Adrenal gland (tissue), 5 donors: Measurements from ENCODE around the gene YTHDF1.

ENCODE experiments used
- POLR2A ChIP-seq, 2 donors: fragments of 450-650 bp; IDR thresholded peaks; one replicate each; pipeline ENCODE4 v1.6.1; 2017; ENCODE audit warnings: antibody characterized with exemption in 2 of 2, mild to moderate bottlenecking in 2 of 2, moderate library complexity in 1 of 2
- TF ChIP-seq, protein P1 (sequence below), 6 experiments: fragments of 450-650 bp in 4 of 6; fragments of 200-600 bp in 2 of 6; sonication (generic) in 1 of 6; IDR thresholded peaks; 1 replicate in 5 of 6; 2 replicates in 1 of 6; pipeline versions ENCODE4 v1.5.1 to v1.8.0; 2016 to 2021; ENCODE audit warnings: antibody characterized with exemption in 6 of 6, mild to moderate bottlenecking in 2 of 6, moderate library complexity in 1 of 6
- donor health status: DM: no; HTN: no; CAD: no.

DNA sequence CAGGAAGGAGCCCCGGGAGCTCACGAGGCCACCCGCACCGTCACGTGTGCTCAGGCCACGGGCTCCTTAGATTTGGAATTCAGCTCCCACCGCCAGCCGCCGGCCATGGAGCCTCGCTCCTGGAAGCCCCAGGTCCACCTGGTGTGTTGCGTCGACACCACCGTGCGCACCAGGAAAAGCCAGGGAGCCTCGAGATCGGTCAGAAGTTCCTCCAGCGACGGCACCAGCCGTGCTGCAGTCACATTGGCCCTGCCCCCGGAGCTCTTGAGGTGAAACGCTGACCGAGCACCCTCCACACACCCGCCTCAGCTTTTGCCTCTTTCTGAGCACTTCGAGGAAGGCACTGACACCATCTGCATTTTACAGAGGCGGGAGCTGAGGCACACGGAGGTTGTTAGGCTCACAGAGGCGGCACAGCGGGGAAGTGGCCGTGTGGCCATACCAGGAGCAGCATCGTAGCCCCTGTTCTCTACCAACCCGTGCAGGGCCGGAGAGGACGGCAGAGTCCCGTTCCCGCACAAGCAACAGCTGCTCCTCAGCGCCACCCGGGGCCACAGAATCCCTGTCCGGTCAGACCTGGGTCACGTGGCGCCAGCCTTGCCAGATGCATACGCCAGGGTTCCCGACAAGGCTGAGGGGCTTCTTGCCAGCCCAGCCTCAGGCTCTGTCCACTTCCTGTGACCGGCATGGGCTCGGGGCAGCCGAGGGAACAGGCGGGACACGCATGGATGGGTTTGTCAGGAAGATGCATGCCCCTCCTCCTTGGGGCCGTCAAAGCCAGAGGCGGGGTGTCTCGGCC, 30.8 kb upstream of the YTHDF1 start:
- TF ChIP-seq, protein P1, sequence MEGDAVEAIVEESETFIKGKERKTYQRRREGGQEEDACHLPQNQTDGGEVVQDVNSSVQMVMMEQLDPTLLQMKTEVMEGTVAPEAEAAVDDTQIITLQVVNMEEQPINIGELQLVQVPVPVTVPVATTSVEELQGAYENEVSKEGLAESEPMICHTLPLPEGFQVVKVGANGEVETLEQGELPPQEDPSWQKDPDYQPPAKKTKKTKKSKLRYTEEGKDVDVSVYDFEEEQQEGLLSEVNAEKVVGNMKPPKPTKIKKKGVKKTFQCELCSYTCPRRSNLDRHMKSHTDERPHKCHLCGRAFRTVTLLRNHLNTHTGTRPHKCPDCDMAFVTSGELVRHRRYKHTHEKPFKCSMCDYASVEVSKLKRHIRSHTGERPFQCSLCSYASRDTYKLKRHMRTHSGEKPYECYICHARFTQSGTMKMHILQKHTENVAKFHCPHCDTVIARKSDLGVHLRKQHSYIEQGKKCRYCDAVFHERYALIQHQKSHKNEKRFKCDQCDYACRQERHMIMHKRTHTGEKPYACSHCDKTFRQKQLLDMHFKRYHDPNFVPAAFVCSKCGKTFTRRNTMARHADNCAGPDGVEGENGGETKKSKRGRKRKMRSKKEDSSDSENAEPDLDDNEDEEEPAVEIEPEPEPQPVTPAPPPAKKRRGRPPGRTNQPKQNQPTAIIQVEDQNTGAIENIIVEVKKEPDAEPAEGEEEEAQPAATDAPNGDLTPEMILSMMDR (IDR thresholded peaks at IDR 0.05) = no peak
- TF ChIP-seq POLR2A (IDR thresholded peaks at IDR 0.05) = no peak
